Smooth muscle cell of the coronary artery (primary cell): ENCODE measurements around the gene PPP1R15A. TPM values are rescaled to one million over a fixed set of nuclear protein-coding genes. Genes with fewer than 3 reads are reported as not detected.

Source experiments
- total RNA-seq: library from RNA; depleted of rRNA; stranded (reverse); fragments of >200 nt; gene quantifications from 2 replicates; pipeline ENCODE4 v1.2.3, GENCODE V29; 2014; ENCODE audit warnings: low replicate concordance

PPP1R15A gene
- 37.8 and 59.0 TPM in 2 replicates for total RNA-seq

GRCh38 chr19:48872182-48872883, at the start of gene PPP1R15A:
PPP1R15A (plus strand) TSS chr19:48872421; CDS start chr19:48873234, 813 bp downstream.

GRCh38 chr19:48836089-48837017, 35.9 kb upstream of the PPP1R15A start, which contains the start of gene HSD17B14:
HSD17B14 (minus strand) TSS chr19:48836491; CDS start chr19:48836411, 80 bp downstream.

GRCh38 chr19:48868114-48868886, 3.9 kb upstream of the PPP1R15A start, which contains the start of gene PLEKHA4:
PLEKHA4 (minus strand) TSS chr19:48868617; CDS start chr19:48867620, 997 bp downstream.

GRCh38 chr19:48899781-48900476, 27.7 kb downstream of the PPP1R15A start, which contains the start of gene NUCB1:
NUCB1 (plus strand) TSS chr19:48900312; CDS start chr19:48900797, 485 bp downstream.

Other genes starting within 250 kb of the PPP1R15A start
- gene DBP, start 235.0 kb upstream of the PPP1R15A start, total RNA-seq = 2.8 and 8.1 TPM in 2 replicates
- 1.1 and 4.0 TPM in 2 replicates for gene CA11, start 226.2 kb upstream of the PPP1R15A start, total RNA-seq
- gene NTN5, start 199.4 kb upstream of the PPP1R15A start, total RNA-seq = under 0.01 and 0.08 TPM in 2 replicates
- not detected in 2 replicates for gene FUT2, start 176.4 kb upstream of the PPP1R15A start, total RNA-seq
- 0.12 and 0.30 TPM in 2 replicates for gene MAMSTR, start 152.7 kb upstream of the PPP1R15A start, total RNA-seq
- gene RASIP1, start 131.8 kb upstream of the PPP1R15A start, total RNA-seq = 0.30 and 0.59 TPM in 2 replicates
- not detected in 2 replicates for gene IZUMO1, start 125.5 kb upstream of the PPP1R15A start, total RNA-seq
- under 0.01 and 0.68 TPM in 2 replicates for gene FUT1, start 119.8 kb upstream of the PPP1R15A start, total RNA-seq
- gene FGF21, start 116.9 kb upstream of the PPP1R15A start, total RNA-seq = not detected in 2 replicates
- 24.1 and 34.1 TPM in 2 replicates for gene BCAT2, start 61.4 kb upstream of the PPP1R15A start, total RNA-seq
- 5.3 and 8.8 TPM in 2 replicates for gene HSD17B14, start 35.9 kb upstream of the PPP1R15A start, total RNA-seq
- 8.3 and 20.7 TPM in 2 replicates for gene PLEKHA4, start 3.8 kb upstream of the PPP1R15A start, total RNA-seq
- 0.08 and 0.59 TPM in 2 replicates for gene TULP2, start 26.3 kb downstream of the PPP1R15A start, total RNA-seq
- 113 and 238 TPM in 2 replicates for gene NUCB1, start 27.9 kb downstream of the PPP1R15A start, total RNA-seq
- 0.38 and 0.82 TPM in 2 replicates for gene DHDH, start 61.3 kb downstream of the PPP1R15A start, total RNA-seq
- gene BAX, start 82.5 kb downstream of the PPP1R15A start, total RNA-seq = 65.3 and 139 TPM in 2 replicates
- 1,491 and 2,478 TPM in 2 replicates for gene FTL, start 92.9 kb downstream of the PPP1R15A start, total RNA-seq
- 27.9 and 31.0 TPM in 2 replicates for gene GYS1, start 120.9 kb downstream of the PPP1R15A start, total RNA-seq
- 246 and 247 TPM in 2 replicates for gene RUVBL2, start 121.5 kb downstream of the PPP1R15A start, total RNA-seq
- gene LHB, start 144.7 kb downstream of the PPP1R15A start, total RNA-seq = 0.15 TPM in 1 of 2 replicates, not detected in the other
- gene CGB3, start 151.9 kb downstream of the PPP1R15A start, total RNA-seq = not detected in 2 replicates
- gene CGB2, start 159.5 kb downstream of the PPP1R15A start, total RNA-seq = not detected in 2 replicates
- gene CGB1, start 164.5 kb downstream of the PPP1R15A start, total RNA-seq = not detected in 2 replicates
- gene CGB5, start 171.4 kb downstream of the PPP1R15A start, total RNA-seq = not detected in 2 replicates
- gene CGB8, start 176.7 kb downstream of the PPP1R15A start, total RNA-seq = not detected in 2 replicates
- gene CGB7, start 185.3 kb downstream of the PPP1R15A start, total RNA-seq = 0.15 and 0.23 TPM in 2 replicates
- gene NTF4, start 192.4 kb downstream of the PPP1R15A start, total RNA-seq = 0.23 TPM in 1 of 2 replicates, not detected in the other
- not detected in 2 replicates for gene KCNA7, start 200.3 kb downstream of the PPP1R15A start, total RNA-seq
- 119 and 188 TPM in 2 replicates for gene SNRNP70, start 213.0 kb downstream of the PPP1R15A start, total RNA-seq
- 6.2 and 16.4 TPM in 2 replicates for gene LIN7B, start 241.9 kb downstream of the PPP1R15A start, total RNA-seq
- 0.70 and 1.4 TPM in 2 replicates for gene C19orf73, start 246.7 kb downstream of the PPP1R15A start, total RNA-seq
- gene PPFIA3, start 247.1 kb downstream of the PPP1R15A start, total RNA-seq = 1.3 and 2.1 TPM in 2 replicates